NT2/D1 (cell line): Measurements from ENCODE around the gene GALR3.
"Not testable (repeated sequence)": the region's sequence is repeated elsewhere in the genome, so short reads cannot be mapped to it uniquely, and the experiment has no call there.

Experiments
- SUZ12 ChIP-seq: IDR thresholded peaks from 2 replicates; pipeline ENCODE4 v1.6.1; 2011; ENCODE audit not compliant: insufficient read length, insufficient read depth; ENCODE audit errors: extremely low read depth
- YY1 ChIP-seq: IDR thresholded peaks from 2 replicates; pipeline ENCODE4 v1.6.1; 2011; ENCODE audit not compliant: insufficient read length, insufficient read depth
- ZNF274 ChIP-seq: IDR thresholded peaks from 2 replicates; pipeline ENCODE4 v1.6.1; 2011; ENCODE audit warnings: mild to moderate bottlenecking, low read depth, low read length

GRCh38 chr22:37799979-37800378 is 23.2 kb upstream of the GALR3 start:
- not testable (repeated sequence) for TF ChIP-seq YY1, SUZ12, ZNF274
